ENCODE measurements around the gene GCM1.
"Not testable (repeated sequence)": the region's sequence is repeated elsewhere in the genome, so short reads cannot be mapped to it uniquely, and the experiment has no call there.

Gene GCM1

GRCh38 chr6:53168516-53169267, 20.1 kb upstream of the GCM1 start:
- in situ Hi-C loops (cut with MboI; ENCODE audit: low sequenced_read_pairs): loop anchor here (25.0 kb wide), 1 partner anchor 494 kb away; the partner anchor contains the start of gene KLHL31
- no peak for DNase-seq (ENCODE audit: low spot score in 2 of 2)
- no peak overlapping the region for H3K4me3 ChIP-seq
- H3K9me3 ChIP-seq: peaks cover 6% of the 10 kb centered on the region
- no peaks in the 10 kb centered on the region for H3K36me3 ChIP-seq (replicated peaks)
- no peaks in the 10 kb centered on the region for H3K27me3 ChIP-seq (ENCODE audit: low read depth)
- no peaks in the 10 kb centered on the region for H3K4me1 ChIP-seq

GRCh38 chr6:53165293-53165692, 16.7 kb upstream of the GCM1 start:
- in situ Hi-C loops (cut with MboI; ENCODE audit: low sequenced_read_pairs): loop anchor here (25.0 kb wide), 1 partner anchor 497 kb away; the partner anchor contains the start of gene KLHL31
- Histone ChIP-seq H3K27me3 (ENCODE audit: low read depth) (no peaks in the 10 kb centered on the region), H3K9me3 (peaks cover 6% of the 10 kb centered on the region), H3K4me3 (no peak overlapping the region), H3K4me1 (no peaks in the 10 kb centered on the region), H3K36me3 (replicated peaks) (no peaks in the 10 kb centered on the region)
- DNase-seq (ENCODE audit: low spot score in 2 of 2): no peak

- no peak overlapping the region for H3K4me3 ChIP-seq
These were observed 14.0 kb upstream of the GCM1 start for GRCh38 chr6:53162606-53163005.

GRCh38 chr6:53161481-53162009, 12.9 kb upstream of the GCM1 start:
- in situ Hi-C loops (cut with MboI; ENCODE audit: low sequenced_read_pairs): loop anchor here (25.0 kb wide), 1 partner anchor 501 kb away; the partner anchor contains the start of gene KLHL31

More at GRCh38 chr6:53162606-53163005, 14.0 kb upstream of the GCM1 start:
- no peaks in the 10 kb centered on the region for H3K27me3 ChIP-seq (ENCODE audit: low read depth)
- in situ Hi-C loops (cut with MboI; ENCODE audit: low sequenced_read_pairs): loop anchor here (25.0 kb wide), 1 partner anchor 500 kb away; the partner anchor contains the start of gene KLHL31
- H3K36me3 ChIP-seq (replicated peaks): no peaks in the 10 kb centered on the region
- no peak for DNase-seq (ENCODE audit: low spot score in 2 of 2)
- no peaks in the 10 kb centered on the region for H3K4me1 ChIP-seq
- H3K9me3 ChIP-seq: peaks cover 6% of the 10 kb centered on the region

GRCh38 chr6:53159558-53159957, 10.9 kb upstream of the GCM1 start:
- Histone ChIP-seq H3K9me3 (peaks cover 6% of the 10 kb centered on the region), H3K27me3 (ENCODE audit: low read depth) (no peaks in the 10 kb centered on the region), H3K4me3 (no peak overlapping the region), H3K4me1 (no peaks in the 10 kb centered on the region), H3K36me3 (replicated peaks) (no peaks in the 10 kb centered on the region)
- DNase-seq (ENCODE audit: low spot score in 2 of 2): no peak
- in situ Hi-C loops (cut with MboI; ENCODE audit: low sequenced_read_pairs): loop anchor here (25.0 kb wide), 1 partner anchor 503 kb away; the partner anchor contains the start of gene KLHL31

More at GRCh38 chr6:53161481-53162009, 12.9 kb upstream of the GCM1 start:
- Histone ChIP-seq H3K27me3 (ENCODE audit: low read depth) (no peaks in the 10 kb centered on the region), H3K9me3 (peaks cover 6% of the 10 kb centered on the region), H3K4me3 (no peak overlapping the region), H3K36me3 (replicated peaks) (no peaks in the 10 kb centered on the region), H3K4me1 (no peaks in the 10 kb centered on the region)
- no peak for DNase-seq (ENCODE audit: low spot score in 2 of 2)

- H3K4me1 ChIP-seq; DNase-seq (ENCODE audit: low spot score in 2 of 2); H3K9me3 ChIP-seq; H3K27me3 ChIP-seq (ENCODE audit: low read depth); H3K36me3 ChIP-seq (replicated peaks); H3K4me3 ChIP-seq: not testable (repeated sequence)
- in situ Hi-C loops (cut with MboI; ENCODE audit: low sequenced_read_pairs): loop anchor here (25.0 kb wide), 1 partner anchor 504 kb away; the partner anchor contains the start of gene KLHL31
These were observed 9.4 kb upstream of the GCM1 start for GRCh38 chr6:53158076-53158475.

- H3K4me3 ChIP-seq; DNase-seq (ENCODE audit: low spot score in 2 of 2); H3K36me3 ChIP-seq (replicated peaks); H3K27me3 ChIP-seq (ENCODE audit: low read depth); H3K9me3 ChIP-seq; H3K4me1 ChIP-seq: not testable (repeated sequence)
- in situ Hi-C loops (cut with MboI; ENCODE audit: low sequenced_read_pairs): loop anchor here (25.0 kb wide), 1 partner anchor 507 kb away; the partner anchor contains the start of gene KLHL31
These were observed 6.6 kb upstream of the GCM1 start for GRCh38 chr6:53155279-53155678.

GRCh38 chr6:53154794-53155193, 6.2 kb upstream of the GCM1 start:
- H3K36me3 ChIP-seq (replicated peaks): no peaks in the 10 kb centered on the region
- H3K4me1 ChIP-seq: no peaks in the 10 kb centered on the region
- no peak for DNase-seq (ENCODE audit: low spot score in 2 of 2)
- in situ Hi-C loops (cut with MboI; ENCODE audit: low sequenced_read_pairs): loop anchor here (25.0 kb wide), 1 partner anchor 508 kb away; the partner anchor contains the start of gene KLHL31
- no peaks in the 10 kb centered on the region for H3K27me3 ChIP-seq (ENCODE audit: low read depth)
- H3K9me3 ChIP-seq: no peaks in the 10 kb centered on the region
- H3K4me3 ChIP-seq: no peak overlapping the region

- Histone ChIP-seq H3K4me1 (no peaks in the 10 kb centered on the region), H3K9me3 (no peaks in the 10 kb centered on the region), H3K4me3 (no peak overlapping the region), H3K36me3 (replicated peaks) (no peaks in the 10 kb centered on the region), H3K27me3 (ENCODE audit: low read depth) (no peaks in the 10 kb centered on the region)
- in situ Hi-C loops (cut with MboI; ENCODE audit: low sequenced_read_pairs): loop anchor here (25.0 kb wide), 1 partner anchor 508 kb away; the partner anchor contains the start of gene KLHL31
- no peak for DNase-seq (ENCODE audit: low spot score in 2 of 2)
These were observed 5.4 kb upstream of the GCM1 start for GRCh38 chr6:53154071-53154470.

- Histone ChIP-seq H3K4me1 (no peaks in the 10 kb centered on the region), H3K4me3 (no peak overlapping the region), H3K9me3 (no peaks in the 10 kb centered on the region), H3K27me3 (ENCODE audit: low read depth) (no peaks in the 10 kb centered on the region), H3K36me3 (replicated peaks) (no peaks in the 10 kb centered on the region)
- in situ Hi-C loops (cut with MboI; ENCODE audit: low sequenced_read_pairs): loop anchor here (25.0 kb wide), 1 partner anchor 510 kb away; the partner anchor contains the start of gene KLHL31
- no peak for DNase-seq (ENCODE audit: low spot score in 2 of 2)
These were observed 3.9 kb upstream of the GCM1 start for GRCh38 chr6:53152576-53152975.

GRCh38 chr6:53151676-53152075, 3.0 kb upstream of the GCM1 start:
- H3K36me3 ChIP-seq (replicated peaks): no peaks in the 10 kb centered on the region
- DNase-seq (ENCODE audit: low spot score in 2 of 2): peak in 1 of 2 experiments; percentile 50
- H3K4me1 ChIP-seq: no peaks in the 10 kb centered on the region
- in situ Hi-C loops (cut with MboI; ENCODE audit: low sequenced_read_pairs): loop anchor here (25.0 kb wide), 1 partner anchor 511 kb away; the partner anchor contains the start of gene KLHL31
- H3K27me3 ChIP-seq (ENCODE audit: low read depth): no peaks in the 10 kb centered on the region
- H3K4me3 ChIP-seq: no peak overlapping the region
- no peaks in the 10 kb centered on the region for H3K9me3 ChIP-seq

GRCh38 chr6:53144802-53145201, 3.8 kb downstream of the GCM1 start:
- H3K9me3 ChIP-seq: no peaks in the 10 kb centered on the region
- no peaks in the 10 kb centered on the region for H3K36me3 ChIP-seq (replicated peaks)
- H3K27me3 ChIP-seq (ENCODE audit: low read depth): no peaks in the 10 kb centered on the region
- in situ Hi-C loops (cut with MboI; ENCODE audit: low sequenced_read_pairs): no loop called here
- H3K4me3 ChIP-seq: no peak overlapping the region
- H3K4me1 ChIP-seq: peaks cover 3% of the 10 kb centered on the region; the same call in 1 of the 2 replicates
- no peak for DNase-seq (ENCODE audit: low spot score in 2 of 2)

GRCh38 chr6:53143710-53144109, 4.9 kb downstream of the GCM1 start:
- in situ Hi-C loops (cut with MboI; ENCODE audit: low sequenced_read_pairs): no loop called here
- no peak overlapping the region for H3K4me3 ChIP-seq
- no peaks in the 10 kb centered on the region for H3K36me3 ChIP-seq (replicated peaks)
- peaks cover 3% of the 10 kb centered on the region; the same call in 1 of the 2 replicates for H3K4me1 ChIP-seq
- H3K9me3 ChIP-seq: no peaks in the 10 kb centered on the region
- DNase-seq (ENCODE audit: low spot score in 2 of 2): no peak
- no peaks in the 10 kb centered on the region for H3K27me3 ChIP-seq (ENCODE audit: low read depth)

GRCh38 chr6:53142810-53143209, 5.8 kb downstream of the GCM1 start:
- Histone ChIP-seq H3K9me3 (no peaks in the 10 kb centered on the region), H3K4me3 (no peak overlapping the region), H3K4me1 (peaks cover 3% of the 10 kb centered on the region; the same call in 1 of the 2 replicates), H3K27me3 (ENCODE audit: low read depth) (no peaks in the 10 kb centered on the region), H3K36me3 (replicated peaks) (no peaks in the 10 kb centered on the region)
- DNase-seq (ENCODE audit: low spot score in 2 of 2): no peak
- in situ Hi-C loops (cut with MboI; ENCODE audit: low sequenced_read_pairs): no loop called here
